Stimulated activated CD4-positive, alpha-beta T cell treated with anti-CD3 and anti-CD28 coated beads, Interleukin-2, amount 100 ng/mL, for 4 hours (primary cell): ENCODE data around the gene ARID3B.
A peak's percentile ranks its signal among the peaks of the same experiment; 100 is the strongest.

Experiments used
- DNase-seq: peaks from one replicate; pipeline ENCODE4 v3.0.0-alpha.2; 2020; ENCODE audit warnings: low read depth

The ARID3B gene

DNA sequence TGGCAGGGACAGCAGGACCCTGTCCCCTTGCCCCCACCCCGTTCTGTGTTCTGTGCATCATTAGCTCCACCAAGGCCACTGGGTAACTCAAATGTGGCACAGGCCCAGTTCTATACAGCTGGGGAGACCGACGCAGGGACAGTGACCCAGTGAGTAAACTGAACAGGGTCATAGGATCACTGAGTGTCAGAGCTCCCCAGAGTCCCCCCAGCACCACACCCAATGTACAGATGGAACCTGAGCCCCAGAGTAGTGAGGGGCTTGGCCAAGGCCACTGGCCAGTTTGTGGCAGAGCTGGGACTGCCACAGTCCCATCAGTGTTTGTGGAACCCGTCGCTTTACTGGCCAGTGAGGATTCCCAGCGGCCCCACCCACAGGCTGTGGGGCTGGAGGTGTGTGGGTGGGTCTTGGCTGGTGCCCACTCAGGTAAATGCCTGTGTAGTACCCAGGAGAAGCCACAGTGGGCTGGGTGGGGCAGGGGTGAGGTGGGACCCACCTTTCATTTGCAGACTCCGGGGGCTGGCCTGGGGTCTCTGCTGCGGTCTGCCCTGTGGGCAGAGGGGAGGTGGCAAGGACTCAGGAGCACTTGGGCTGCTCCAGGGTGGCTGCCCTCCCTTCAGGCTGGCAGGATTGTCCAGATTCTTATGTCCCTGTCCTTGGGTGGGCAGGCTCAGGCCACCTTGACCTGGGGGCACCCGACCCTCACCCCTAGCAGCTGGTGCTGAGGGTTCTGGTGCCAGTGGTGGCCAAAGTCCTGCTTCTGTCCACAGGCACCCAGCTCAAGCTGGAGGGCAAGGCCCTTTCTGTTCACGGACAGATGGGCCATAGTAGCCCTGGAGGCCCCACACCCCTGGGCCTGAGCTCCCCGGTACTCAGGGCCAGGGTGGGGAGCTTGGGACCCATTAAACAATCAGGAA is 63.0 kb downstream of the ARID3B start:
- no peak for DNase-seq

DNA sequence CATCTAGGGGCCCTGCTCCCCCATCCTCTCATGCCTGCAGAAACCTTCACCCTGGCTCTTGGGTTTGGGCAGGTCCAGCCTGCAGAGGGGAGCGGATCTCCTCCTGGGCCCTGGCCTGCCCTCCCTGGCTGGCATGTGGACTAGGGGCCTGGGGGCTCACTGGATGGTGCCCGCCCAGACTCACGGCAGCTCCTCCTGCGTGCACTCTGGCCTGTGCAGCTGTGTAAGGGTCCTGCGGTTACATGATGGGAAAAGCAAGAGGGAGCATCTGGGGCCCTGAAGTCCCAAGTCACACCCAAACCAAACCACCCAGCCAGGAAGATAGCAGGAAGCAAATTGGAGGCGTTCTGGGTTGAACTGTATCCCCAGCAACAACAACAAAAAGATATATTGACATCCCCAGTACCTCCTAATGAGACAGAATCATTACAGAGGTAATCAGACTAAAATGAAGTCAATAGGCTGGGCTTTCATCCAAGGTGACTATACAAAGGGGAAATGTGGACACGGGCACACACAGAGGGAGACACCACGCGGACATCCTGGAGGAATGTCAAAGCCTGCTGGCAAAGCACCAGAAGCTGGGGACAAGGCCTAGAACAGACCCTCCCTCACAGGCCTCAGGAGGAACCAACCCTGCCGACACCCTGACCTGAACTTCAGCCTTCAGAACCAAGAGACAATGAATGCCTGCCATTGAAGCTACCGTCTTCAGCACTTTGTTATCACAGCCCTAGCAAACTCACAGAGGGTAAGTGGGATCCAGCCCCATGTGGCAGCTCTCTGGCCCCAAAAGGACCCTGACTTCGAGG is 64.2 kb downstream of the ARID3B start:
- no peak for DNase-seq

DNA sequence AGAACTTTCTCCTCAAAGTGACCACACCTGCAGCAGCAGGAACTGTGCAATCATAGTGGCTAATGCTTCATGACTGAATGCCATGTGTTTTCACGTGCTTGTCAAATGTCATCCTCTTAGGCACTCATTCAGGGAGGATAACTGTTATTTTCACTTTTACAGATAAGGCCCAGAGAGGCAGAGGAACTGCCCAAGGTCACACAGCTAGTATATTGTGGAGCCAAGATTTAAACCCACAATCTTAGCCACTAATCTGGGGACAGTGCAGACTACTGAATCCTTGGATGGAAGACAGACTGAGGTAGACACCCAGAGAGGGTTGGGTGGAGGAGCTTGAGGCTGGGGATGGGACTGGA is 64.8 kb downstream of the ARID3B start:
- DNase-seq: no peak

DNA sequence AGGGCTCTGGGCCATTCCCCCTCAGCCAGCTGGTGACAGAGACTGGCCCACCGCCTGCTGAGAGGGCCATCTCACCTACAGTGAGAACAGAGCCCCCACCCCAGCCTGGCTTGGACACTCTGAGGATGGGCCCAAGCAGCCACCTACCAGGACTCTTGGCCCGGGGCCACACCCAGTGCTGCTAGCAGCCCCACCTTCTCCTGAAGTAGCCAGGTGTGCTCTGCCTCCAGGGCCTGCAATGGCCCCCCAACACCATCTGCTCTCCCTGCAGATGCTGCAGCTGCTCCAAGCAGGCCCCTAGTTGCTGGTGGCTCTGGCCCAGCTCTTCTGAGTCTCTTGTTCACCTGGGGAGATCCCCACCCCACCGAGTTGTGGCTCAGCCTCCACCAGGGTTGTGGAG is 67.8 kb downstream of the ARID3B start:
- no peak for DNase-seq

DNA sequence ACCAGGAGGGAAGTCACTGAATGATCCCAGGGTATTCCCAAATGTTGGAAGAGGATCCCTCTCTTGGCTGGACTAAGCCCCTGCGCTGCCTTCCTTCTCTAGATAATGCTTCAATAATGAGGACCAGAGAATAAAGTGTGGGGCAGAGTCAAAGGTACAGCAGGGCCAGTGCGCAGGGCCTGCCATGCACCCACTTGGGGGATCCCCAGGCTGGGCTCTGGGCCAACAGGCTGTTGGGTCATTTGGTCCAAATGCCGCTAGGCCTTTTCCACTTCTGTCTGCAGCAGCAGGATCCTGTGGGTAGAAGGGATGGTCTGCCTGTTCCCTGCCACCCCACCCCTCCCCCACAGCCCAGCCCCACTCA is 68.9 kb downstream of the ARID3B start:
- no peak for DNase-seq

DNA sequence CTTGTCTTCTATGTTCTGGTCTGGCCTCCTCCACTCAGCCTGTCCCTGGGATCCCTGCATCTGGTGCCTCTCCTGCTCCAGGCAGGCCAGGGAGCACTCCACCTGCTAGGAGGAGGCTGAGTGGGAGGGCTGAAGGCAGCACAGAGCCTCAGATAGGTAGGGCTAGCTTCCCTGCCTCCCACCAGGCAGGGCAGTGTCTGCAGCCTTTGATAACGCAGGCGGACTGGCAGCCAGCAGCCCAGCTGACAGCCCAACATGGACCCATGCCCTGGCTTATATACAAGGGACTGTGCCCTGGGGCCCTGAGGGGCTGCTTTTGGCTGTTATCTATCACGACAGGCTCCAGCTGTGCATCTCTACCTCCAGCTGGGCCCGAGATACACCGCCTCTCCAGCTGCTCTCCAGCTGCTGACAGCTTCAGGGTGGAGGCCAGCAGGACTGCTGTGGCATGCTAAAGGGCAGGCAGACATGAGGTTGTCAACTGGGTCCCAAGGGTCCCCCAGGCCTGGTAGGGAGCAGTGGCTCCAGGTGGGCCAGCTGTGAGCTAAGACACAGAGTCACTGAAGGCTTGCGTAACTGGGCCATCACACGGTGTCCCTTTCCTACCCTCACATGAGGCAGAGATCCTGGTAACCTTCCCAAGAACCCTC is 69.4 kb downstream of the ARID3B start:
- DNase-seq: no peak

DNA sequence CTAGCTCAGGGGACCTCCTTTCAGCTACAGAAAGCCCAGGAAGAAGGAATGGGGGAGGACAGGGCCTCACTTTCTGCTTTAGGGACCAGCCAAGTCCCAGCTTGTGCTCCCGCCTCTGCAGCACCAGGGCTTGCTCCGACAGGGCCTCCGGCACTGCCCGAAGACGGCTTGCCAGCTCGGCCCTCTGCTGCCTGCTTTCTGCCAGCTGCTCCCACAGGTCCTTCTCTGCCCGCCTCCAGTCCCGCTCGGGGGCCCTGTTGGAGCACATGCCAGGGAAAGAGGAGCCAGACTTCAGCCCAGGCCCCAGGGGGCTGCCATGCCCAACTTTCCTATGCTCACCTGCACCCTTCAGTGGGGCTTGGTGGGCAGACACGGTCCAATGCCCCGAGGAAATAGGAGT is 70.3 kb downstream of the ARID3B start:
- DNase-seq: no peak

DNA sequence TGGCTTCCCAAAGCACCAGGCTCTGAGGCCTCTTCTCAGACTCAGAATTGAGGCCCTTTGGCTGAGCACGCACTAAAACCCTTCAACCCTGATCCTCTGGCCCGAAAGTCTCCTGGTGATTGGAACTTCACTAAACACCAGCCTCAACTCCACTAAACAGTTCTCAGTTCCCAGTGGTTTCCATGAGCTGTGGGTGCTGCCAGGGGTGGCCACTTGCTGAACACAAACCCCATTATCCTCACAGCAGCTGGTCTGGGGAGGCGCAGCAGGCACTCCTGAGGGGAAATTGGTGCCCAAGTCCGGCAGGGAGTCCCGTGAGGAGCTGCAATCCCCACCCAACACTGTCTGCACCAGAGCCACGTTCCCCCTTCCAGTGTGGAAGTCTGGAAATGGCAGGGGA is 70.8 kb downstream of the ARID3B start:
- no peak for DNase-seq

DNA sequence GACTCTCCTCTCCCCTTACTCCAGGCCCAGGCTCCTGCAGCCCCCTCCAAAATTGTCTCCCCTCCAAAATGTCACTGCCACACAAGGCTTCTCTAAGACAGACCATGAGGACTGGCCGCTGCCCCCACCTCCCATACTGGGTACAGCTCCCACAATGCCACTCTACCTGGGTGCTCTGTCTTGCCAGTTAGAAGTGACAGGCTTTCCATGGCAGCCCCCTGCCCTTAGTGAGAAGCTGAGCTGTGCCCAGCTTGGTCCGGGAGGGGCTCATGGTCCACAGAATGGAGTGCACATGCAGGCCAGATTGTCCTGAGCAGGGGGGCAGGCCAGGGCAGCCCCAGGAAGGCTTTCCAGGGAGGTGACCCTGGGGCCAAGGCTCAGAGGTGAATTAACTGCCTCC is 71.7 kb downstream of the ARID3B start:
- DNase-seq: no peak

DNA sequence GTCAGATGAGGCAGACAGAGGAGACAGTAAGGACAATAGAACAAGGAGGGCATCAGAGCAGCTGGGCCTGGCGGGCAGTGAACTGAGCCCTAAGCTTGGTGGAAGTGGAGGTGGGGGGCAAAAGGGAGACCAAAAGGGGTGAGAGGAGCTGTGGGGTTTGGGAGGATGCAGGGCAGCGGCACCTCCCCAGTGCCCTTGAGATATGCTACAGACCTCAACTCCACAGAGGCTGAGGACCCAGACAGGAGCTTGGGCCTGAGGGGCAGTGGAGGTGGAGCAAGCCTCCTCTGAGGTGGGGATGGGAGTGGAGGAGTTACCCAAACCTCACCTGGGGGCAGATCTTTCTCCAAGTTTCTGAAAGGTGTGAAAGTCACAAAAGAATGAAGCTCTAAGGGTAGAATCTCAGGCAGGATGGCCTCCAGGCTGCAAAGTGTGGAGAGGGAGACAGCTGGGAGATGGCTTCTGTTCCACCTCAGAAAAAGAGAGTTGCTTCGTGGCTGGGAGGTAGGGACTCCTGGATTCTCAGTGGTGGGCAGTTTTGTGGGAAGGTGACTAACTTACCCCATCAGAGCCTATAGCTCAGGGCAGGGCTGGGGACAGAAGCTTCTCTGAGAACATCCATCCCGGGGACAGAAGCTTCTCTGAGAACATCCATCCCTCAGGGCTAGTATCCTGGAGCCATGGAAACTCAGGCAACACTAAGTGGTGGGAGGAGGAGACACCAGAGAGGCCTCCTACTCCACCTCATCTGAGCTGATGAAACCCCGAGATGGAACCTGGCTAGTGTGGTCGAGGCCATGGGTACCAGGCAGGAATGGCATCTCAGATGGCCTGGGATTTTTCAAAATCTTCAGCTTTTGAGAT is 72.3 kb downstream of the ARID3B start:
- no peak for DNase-seq

DNA sequence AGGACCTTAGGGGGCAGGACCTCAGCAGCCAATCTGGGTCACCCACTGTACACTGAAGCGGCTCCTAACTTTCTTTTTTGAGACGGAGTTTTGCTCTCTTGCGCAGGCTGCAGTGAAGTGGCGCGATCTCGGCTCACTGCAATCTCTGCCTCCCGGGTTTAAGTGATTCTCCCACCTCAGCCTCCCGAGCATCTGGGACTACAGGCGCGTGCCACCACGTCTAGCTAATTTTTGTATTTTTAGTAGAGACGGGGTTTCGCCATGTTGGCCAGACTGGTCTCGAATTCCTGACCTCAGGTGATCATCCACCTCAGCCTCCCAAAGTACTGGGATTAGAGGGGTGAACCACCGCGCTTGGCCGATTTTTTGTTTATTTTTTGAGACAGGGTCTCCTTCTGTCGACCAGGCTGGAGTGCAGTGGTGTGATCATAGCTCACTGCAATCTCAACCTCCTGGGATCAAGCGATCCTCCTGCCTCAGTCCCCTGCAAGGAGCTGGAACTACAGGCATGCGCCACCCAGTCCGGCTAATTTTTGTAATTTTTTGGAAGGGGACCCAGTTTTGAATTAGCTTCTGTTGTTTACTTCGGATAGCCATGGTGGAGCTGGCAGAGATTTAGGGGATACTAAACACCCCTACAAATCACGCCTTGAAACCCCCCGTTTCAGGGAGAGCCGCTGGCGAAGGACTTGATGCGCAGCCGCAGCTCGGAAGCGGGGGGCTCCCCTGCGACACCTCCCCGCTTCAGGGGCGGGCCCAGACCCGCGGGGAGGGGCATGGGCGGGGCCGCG is 73.1 kb downstream of the ARID3B start:
- no peak for DNase-seq

DNA sequence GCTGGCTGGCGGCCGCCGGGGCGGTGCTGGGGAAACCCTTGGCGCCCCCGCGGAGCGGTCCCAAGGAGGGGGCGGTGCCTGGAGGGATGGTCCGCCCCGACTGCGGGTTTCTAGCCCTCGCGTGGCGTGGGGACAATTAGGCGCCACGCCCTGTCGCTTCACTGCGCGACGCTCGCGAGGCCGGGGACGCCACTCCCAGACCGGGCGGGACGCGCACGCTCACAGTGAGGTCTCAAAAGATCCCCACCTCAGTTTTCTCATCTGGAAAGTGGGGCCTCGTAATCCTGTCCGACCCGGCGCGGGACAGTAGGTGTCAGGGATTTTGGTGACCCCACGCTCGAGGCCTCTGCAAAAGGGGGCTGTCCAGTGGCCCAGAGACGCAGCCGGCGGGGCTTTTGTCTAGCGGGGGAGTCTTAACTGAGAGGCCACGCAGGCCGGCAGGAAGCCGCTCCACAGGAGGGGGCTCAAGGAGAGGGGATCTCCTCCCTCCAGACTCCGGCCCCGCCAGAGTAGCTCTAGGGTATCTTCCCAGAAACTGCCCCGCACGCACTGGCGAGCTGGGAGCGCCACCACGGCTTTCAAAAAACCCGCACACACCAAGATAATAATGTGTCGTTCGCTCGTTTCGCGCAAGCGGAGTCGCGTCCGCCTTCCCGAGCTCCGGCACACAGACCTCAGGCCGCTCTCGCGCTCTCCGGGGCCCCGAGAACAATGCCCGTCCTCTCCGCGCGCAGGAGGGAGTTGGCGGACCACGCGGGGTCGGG is 73.9 kb downstream of the ARID3B start:
- DNase-seq: peak; percentile 84

DNA sequence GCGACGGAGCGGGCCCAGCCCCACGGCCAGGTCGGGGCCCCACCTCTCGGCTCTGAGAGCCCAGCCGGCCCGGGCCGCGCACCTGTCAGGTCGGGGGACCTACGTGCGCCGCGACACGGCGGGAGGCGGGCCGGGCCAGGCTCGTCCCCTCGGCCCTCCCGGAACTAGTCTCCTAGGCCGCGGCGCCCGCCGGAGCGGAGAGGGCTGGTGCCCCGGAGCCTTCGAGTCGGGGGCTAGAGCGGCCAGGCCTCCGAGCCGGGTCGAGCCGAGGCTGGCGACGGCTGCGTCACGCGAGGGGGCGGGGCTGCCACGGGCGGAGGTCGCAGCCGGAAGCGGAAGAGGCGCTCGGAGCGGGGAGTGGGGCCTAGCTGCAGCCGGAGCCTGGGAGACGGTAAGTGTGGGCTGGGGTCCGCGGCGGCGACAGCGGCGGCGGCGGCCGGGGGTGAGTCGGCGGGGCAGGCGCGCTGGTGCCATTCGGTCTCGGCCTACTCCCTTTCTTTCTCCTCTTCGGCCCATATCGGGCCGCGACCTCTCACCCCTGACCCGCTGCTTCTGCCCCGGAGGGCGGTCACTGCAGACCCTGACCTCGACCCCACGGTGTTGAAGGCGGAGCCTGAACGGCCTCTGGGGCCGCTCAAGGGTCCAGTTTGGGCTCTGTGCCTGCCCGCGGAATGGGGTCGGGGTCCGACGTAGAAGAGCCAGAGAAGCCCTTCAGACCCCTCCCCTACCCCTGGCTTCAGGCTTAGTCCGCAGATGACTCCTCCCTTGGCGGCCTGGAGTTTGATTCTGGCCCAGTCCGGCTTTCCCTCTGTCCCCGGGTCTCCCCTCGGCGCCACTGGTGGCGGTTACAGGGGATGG is 74.7 kb downstream of the ARID3B start, which contains the start of gene CLK3:
Gene CLK3 (plus strand): TSS at position 329 of the 858 bp plus-strand sequence. CDS start 3,361 bp downstream, outside the sequence.
- peak; percentile 94 for DNase-seq

DNA sequence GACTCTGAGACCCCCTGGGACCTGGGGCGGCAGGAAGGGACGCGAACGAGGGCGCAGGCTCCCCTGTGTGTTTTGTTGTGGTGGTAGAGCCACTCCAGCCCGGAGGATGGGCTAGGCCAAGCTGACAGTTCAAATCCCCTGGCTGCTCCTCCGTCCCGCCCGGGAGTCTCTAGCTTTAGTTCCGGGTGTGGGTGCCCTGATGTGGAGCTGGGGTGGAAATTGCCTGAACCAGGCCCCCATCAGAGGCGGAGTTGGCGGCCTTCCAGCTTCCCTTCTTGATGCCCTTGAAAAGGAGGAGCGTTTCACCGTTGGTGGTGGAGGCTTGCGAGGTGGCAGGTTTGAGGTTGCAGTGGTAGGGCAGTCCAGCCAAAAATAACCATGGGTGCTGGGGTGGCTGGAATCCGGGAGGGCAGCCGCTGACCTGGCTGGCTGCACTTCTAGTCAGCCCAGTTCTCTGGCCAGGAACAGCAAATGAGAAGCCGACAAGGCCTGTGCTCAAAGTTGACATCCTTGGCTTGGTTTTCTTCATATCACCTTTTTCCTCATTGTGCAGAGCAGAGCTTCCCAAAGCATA is 75.4 kb downstream of the ARID3B start:
- peak; percentile 53 for DNase-seq

DNA sequence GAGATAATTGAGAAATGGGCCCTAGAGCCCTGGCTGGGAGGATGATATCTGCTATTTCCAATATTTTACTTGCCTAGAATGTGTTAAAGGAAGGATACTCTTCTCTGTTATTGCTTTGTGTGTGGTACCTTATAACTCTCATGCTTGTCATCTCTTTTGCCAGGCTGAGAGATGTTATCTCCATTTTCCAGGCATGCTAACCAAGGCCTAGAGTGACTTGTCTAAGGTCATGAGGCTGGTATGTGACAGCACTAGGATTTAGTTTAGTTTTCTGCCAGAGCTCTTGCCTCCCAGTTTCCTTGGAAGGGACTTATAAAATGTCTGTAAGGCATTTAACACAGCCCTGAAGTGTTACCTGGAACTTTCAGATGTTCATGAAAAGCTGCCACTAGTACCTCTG is 76.0 kb downstream of the ARID3B start:
- no peak for DNase-seq

DNA sequence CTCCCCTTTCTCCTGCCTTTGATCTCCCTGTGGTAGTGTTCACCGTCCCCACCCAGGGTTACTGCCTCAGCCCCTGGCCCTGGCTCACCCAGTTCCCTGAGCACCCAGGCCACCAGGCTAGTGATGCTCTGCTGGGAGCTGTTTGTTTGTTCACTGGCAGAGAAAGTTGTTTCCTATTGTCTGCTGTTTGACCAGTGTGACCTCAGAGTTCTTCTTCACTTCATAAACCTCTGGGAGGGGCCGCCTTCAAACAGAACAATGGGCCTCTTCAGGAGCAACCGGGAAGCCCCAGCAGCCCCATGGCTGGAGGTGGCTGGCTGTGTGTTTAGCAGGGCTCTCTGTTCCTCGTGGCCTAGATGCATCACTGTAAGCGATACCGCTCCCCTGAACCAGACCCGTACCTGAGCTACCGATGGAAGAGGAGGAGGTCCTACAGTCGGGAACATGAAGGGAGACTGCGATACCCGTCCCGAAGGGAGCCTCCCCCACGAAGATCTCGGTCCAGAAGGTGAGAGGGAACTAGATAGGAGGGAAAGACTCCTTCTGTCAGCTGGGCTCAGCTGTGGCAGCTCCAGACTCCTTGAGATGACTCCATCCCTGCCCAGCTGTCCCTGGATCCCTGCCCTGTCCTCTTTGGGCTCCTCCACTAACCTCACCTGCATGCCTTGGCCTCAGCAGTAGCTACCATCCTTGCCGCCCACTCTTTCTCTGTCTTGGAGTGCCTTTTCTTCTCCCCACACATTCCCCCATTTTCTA is 78.0 kb downstream of the ARID3B start:
- no peak for DNase-seq

DNA sequence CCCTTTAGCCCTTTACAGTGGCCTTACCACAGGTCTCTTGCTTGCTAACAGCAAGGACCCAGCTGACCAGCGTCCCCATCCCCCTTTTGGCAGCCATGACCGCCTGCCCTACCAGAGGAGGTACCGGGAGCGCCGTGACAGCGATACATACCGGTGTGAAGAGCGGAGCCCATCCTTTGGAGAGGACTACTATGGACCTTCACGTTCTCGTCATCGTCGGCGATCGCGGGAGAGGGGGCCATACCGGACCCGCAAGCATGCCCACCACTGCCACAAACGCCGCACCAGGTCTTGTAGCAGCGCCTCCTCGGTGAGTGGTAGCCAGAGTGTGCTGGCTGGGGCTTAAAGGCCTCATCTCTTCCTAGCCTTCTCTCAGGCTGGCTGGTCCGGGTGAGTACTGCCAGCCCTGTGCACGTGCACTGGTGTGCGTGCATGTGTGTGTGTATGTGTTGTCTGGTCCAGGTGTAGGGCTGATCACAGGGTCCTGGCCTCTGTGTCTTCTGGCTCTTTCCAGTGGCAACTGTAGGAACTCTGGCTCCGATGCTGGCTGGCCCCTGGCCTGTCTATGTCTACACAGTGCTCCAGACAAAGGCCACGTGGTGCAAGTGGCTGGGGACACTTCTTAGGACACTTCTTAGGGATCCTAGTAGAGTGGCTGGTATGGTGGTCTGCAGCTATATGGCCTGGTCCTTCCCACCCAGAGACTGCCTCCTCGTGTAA is 79.1 kb downstream of the ARID3B start:
- no peak for DNase-seq
